Neural cell (in vitro differentiated cells): ENCODE data around the gene DTHD1. TPM values are rescaled to one million over a fixed set of nuclear protein-coding genes. Genes with fewer than 3 reads are reported as not detected.

Source experiments
- H2AFZ ChIP-seq: fragments of 200-600, 300-800 bp; sonication (generic), shearing (Covaris generic); 2 replicates; pipeline ENCODE4 v1.6.0; 2014; ENCODE audit warnings: low read depth, mild to moderate bottlenecking, antibody characterized with exemption, low read length, moderate library complexity
- H3F3A ChIP-seq: fragments of 200-600 bp; shearing (Covaris generic); 2 replicates; pipeline ENCODE4 v1.6.1; 2016; ENCODE audit warnings: mild to moderate bottlenecking, moderate library complexity, mixed read lengths, antibody characterized with exemption, low read length; ENCODE audit not compliant: insufficient read depth, poor library complexity, severe bottlenecking
- H3K27ac ChIP-seq: fragments of 200-600, 300-800 bp; sonication (generic), shearing (Covaris generic); 2 replicates; pipeline ENCODE4 v1.5.1; 2014; ENCODE audit warnings: mild to moderate bottlenecking, low read length, moderate library complexity
- H3K27me3 ChIP-seq: fragments of 300-800, 200-600 bp; sonication (generic), shearing (Covaris generic); 2 replicates; pipeline ENCODE4 v1.6.0; 2014; ENCODE audit warnings: mild to moderate bottlenecking, low read depth, low read length, moderate library complexity; ENCODE audit not compliant: insufficient read depth
- H3K36me3 ChIP-seq: fragments of 300-800, 200-600 bp; sonication (generic), shearing (Covaris generic); 2 replicates; pipeline ENCODE4 v1.5.1; 2014; ENCODE audit warnings: mild to moderate bottlenecking, antibody characterized with exemption, low read length, moderate library complexity; ENCODE audit not compliant: insufficient read depth
- H3K4me2 ChIP-seq: fragments of 300-800, 200-600 bp; sonication (generic), shearing (Covaris generic); 2 replicates; pipeline ENCODE4 v1.6.0; 2014; ENCODE audit warnings: mild to moderate bottlenecking, low read length
- H3K4me3 ChIP-seq: fragments of 300-800, 200-600 bp; sonication (generic), shearing (Covaris generic); 2 replicates; pipeline ENCODE4 v1.5.1; 2014; ENCODE audit warnings: mild to moderate bottlenecking, low read length, moderate library complexity
- H3K79me2 ChIP-seq: fragments of 200-600 bp; shearing (Covaris generic); replicated peaks from 2 replicates; pipeline ENCODE4 v1.6.0; 2014; ENCODE audit warnings: mild to moderate bottlenecking, low read length, moderate library complexity; ENCODE audit not compliant: insufficient read depth
- H3K9ac ChIP-seq: fragments of 300-800, 200-600 bp; sonication (generic), shearing (Covaris generic); 2 replicates; pipeline ENCODE4 v1.6.1; 2016; ENCODE audit warnings: mild to moderate bottlenecking, low read length, mixed read lengths
- H3K9me2 ChIP-seq: fragments of 200-600 bp; shearing (Covaris generic); 2 replicates; pipeline ENCODE4 v1.6.1; 2016; ENCODE audit warnings: mild to moderate bottlenecking, low read length, mixed read lengths; ENCODE audit not compliant: insufficient read depth
- H3K9me3 ChIP-seq: fragments of 200-600, 300-800 bp; sonication (generic), shearing (Covaris generic); 2 replicates; pipeline ENCODE4 v1.6.1; 2016; ENCODE audit warnings: mild to moderate bottlenecking, mixed run types, low read length, moderate library complexity, mixed read lengths
- H4K20me1 ChIP-seq: fragments of 200-600 bp; shearing (Covaris generic); 2 replicates; pipeline ENCODE4 v1.6.1; 2016; ENCODE audit warnings: mild to moderate bottlenecking, mixed run types; ENCODE audit not compliant: insufficient read depth
- CTCF ChIP-seq: fragments of 450-650 bp; IDR thresholded peaks from 2 replicates; pipeline ENCODE4 v1.5.1; 2014; ENCODE audit warnings: antibody characterized with exemption, mild to moderate bottlenecking, moderate library complexity; ENCODE audit not compliant: poor library complexity, severe bottlenecking
- EP300 ChIP-seq: fragments of 450-650 bp; conservative IDR thresholded peaks from 2 replicates; pipeline ENCODE4 v1.6.1; 2014; ENCODE audit warnings: antibody characterized with exemption, mild to moderate bottlenecking, moderate library complexity; ENCODE audit not compliant: poor library complexity, severe bottlenecking
- EZH2 ChIP-seq: fragments of 200-600, 300-800 bp; shearing (Covaris generic), sonication (generic); IDR thresholded peaks from 2 replicates; pipeline ENCODE4 v1.6.1; 2014; ENCODE audit warnings: antibody characterized with exemption, low read length, borderline replicate concordance, mild to moderate bottlenecking; ENCODE audit not compliant: insufficient read depth, poor library complexity, severe bottlenecking
- MXI1 ChIP-seq: fragments of 450-650 bp; conservative IDR thresholded peaks from 2 replicates; pipeline ENCODE4 v1.6.1; 2014; ENCODE audit warnings: antibody characterized with exemption, mild to moderate bottlenecking; ENCODE audit not compliant: poor library complexity, severe bottlenecking
- POLR2AphosphoS5 ChIP-seq: IDR thresholded peaks from 2 replicates; pipeline ENCODE4 v1.6.1; 2012
- SMC3 ChIP-seq: fragments of 450-650 bp; conservative IDR thresholded peaks from 2 replicates; pipeline ENCODE4 v1.6.1; 2014; ENCODE audit warnings: antibody characterized with exemption, mild to moderate bottlenecking, moderate library complexity; ENCODE audit not compliant: poor library complexity
- TAF1 ChIP-seq: IDR thresholded peaks from 2 replicates; pipeline ENCODE4 v1.6.1; 2012; ENCODE audit warnings: low read depth
- polyA plus RNA-seq: library from polyadenylated mRNA; depleted of rRNA; stranded (reverse); fragments of >200 nt; gene quantifications from 2 replicates; pipeline ENCODE4 v1.2.3, GENCODE V29; 2014

Gene DTHD1
- polyA plus RNA-seq, 1 donor from 2014 or later: not detected

GRCh38 chr4:36392916-36393315, 111.5 kb downstream of the DTHD1 start:
- no peak overlapping the region for H3K9ac ChIP-seq
- TF ChIP-seq EZH2 (no peak), TAF1 (no peak), SMC3 (no peak), MXI1 (no peak), EP300 (no peak), POLR2AphosphoS5 (no peak), CTCF (no peak)
- no peaks in the 10 kb centered on the region for H3F3A ChIP-seq
- no peaks in the 10 kb centered on the region for H3K9me2 ChIP-seq
- H3K79me2 ChIP-seq: no peaks in the 10 kb centered on the region
- H3K36me3 ChIP-seq: no peaks in the 10 kb centered on the region
- no peak overlapping the region for H3K27ac ChIP-seq
- no peak overlapping the region for H3K4me2 ChIP-seq
- no peak overlapping the region for H2AFZ ChIP-seq
- no peaks in the 10 kb centered on the region for H4K20me1 ChIP-seq
- H3K27me3 ChIP-seq: no peaks in the 10 kb centered on the region
- H3K4me3 ChIP-seq: no peak overlapping the region
- no peaks in the 10 kb centered on the region for H3K9me3 ChIP-seq

Other genes with a start within 250 kb of the DTHD1 start
- gene ARAP2, start 37.1 kb upstream of the DTHD1 start, polyA plus RNA-seq: 1.7 and 2.1 TPM in 2 replicates